ENCODE data around the gene PEAK3.

The PEAK3 gene, protein sequence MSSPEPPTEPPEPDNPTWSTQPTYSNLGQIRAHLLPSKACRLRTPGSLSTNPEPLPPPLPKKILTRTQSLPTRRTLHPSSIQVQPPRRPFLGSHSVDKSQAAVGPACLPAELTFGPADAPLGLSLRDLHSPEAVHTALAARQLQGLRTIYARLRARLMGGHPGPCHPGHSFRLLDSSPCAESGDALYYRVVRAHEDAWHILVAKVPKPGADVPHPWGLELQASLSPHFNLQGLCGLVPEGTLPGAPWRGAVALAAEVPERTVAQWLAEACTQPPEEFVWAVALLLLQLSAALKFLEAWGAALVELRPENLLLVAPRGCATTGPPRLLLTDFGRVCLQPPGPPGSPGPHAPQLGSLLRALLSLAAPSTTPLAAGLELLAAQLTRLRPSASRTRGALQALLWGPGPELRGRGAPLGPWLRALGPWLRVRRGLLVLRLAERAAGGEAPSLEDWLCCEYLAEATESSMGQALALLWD

DNA sequence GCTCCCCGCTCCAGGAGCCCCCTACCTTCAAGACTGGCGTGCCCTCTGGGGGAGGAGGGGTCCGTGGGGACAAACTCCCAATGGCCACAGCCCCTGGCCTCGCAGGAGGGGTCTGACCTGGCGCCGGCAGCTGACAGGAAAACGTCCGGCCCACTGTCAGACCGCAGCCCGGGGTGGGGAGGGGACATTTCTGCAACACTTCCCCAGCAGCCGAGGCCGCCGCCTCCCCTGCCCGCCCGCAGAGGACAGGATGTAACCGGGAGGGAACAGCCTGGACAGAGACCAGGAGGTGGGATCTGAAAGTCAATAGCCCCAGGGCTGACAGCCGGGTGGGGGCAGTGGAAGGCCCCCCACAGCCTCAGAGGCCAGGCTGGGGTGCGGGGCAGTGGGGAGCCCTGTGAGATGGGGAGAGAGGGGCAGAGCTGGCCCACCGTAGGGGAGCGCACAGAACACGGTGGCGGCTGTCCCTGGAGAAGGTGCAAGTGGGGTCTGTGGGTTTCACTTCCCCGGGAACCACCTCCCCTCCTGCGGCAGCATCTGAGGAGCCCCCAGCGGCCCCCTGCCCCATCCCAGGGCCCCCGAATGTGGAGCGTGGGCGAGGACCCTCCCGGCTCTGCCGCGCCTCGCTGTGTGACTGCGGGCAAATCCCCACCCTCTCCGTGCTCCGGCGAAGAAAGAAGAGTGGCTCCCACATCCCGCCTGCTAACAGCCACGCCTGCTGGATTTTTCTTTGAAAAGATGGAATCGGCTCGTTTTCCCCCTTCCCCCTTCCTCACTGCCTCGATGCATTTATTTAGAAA is at the start of gene PEAK3:
Gene PEAK3 (minus strand): TSS at position 114 of the 800 bp plus-strand sequence. CDS start 1,244 bp downstream, outside the sequence.
- no peak for DNase-seq (ENCODE audit: low spot score)

DNA sequence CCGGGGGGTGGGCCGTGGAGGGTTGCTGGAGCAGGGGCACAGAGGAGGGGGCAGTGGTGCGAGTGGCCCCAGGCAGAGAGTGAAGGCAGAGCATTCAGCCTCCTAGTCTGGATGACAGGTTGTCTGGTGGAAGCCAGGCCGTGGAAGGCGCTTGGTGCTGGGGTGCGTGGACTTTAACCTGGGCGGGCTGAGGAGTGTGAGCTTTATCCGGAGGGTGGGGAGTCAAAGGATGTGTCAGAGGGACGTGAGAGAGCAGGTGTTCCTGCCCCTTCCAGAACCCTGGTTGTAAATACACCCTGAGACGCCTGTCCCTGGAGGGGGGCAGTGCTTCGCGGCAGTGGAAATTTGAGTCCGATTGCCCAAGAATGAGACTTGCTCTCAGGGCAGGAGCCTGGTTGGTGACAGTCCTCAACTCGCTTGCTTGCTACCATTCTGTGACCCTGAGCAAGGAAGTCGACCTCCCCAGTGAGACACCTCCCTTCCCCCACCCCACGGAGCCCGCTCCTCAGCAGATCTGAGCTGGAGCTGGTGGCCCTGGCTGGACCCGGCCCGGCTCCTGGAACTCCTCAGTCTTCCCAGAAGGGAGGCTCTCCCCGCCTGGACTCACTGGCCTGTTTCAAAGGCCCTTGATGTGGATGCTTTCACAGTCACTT is 48.8 kb upstream of the PEAK3 start:
- DNase-seq (ENCODE audit: low spot score), result peak; percentile 90

DNA sequence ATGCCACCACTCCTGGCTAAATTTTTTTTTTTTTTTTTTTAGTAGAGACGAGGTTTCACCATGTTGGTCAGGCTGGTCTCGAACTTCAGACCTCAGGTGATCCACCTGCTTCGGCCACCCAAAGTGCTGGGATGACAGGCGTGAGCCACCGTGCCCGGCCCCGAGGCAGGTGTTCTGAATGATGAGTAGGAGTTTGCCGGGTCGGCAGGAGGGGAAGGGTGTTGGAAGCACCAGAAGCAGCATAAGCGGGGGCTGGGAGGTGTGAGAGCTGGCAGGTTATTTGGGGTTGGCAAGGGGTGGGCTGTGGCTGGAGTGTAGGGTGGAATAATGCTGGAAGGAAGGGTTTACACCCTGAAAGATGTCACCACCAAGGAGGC is 48.3 kb upstream of the PEAK3 start:
- no peak for DNase-seq (ENCODE audit: low spot score)

DNA sequence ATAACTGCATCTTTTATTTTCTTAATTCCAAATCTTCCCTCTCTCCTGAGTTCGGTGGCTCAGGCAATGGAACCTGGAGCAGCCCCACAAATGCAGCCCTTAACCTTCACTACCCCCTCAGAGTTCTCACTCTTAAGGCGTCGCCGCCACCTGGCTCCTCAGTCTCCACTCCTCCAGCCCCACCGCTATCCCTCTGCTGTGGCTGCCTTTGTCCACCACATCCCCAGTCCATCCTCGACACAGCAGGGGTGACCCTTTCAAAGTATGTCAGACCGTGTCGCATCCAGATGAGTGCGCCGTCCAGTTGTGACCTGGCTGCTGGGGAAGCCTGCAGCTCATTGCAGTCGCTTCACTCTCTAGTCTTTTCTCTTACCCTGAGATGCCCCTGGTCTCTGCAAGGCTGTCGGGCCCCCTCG is 47.5 kb upstream of the PEAK3 start:
- DNase-seq (ENCODE audit: low spot score), result peak; percentile 44

DNA sequence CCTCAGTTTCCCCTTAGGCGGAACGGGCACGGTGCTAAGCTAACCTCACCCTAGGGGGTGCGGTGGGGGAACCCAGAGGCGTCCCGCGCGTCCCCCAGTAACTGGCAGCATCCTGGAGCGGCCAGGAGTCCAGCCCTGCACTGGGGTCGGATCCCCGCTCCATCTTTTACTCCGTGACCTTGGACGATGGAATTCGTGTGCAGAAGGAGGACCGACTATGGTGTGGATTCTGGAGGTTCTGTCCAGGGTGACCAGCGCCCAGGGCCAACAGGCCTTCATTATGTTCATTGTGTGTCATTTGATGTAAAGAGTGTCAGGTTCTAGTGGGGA is 47.1 kb upstream of the PEAK3 start:
- no peak for DNase-seq (ENCODE audit: low spot score)

DNA sequence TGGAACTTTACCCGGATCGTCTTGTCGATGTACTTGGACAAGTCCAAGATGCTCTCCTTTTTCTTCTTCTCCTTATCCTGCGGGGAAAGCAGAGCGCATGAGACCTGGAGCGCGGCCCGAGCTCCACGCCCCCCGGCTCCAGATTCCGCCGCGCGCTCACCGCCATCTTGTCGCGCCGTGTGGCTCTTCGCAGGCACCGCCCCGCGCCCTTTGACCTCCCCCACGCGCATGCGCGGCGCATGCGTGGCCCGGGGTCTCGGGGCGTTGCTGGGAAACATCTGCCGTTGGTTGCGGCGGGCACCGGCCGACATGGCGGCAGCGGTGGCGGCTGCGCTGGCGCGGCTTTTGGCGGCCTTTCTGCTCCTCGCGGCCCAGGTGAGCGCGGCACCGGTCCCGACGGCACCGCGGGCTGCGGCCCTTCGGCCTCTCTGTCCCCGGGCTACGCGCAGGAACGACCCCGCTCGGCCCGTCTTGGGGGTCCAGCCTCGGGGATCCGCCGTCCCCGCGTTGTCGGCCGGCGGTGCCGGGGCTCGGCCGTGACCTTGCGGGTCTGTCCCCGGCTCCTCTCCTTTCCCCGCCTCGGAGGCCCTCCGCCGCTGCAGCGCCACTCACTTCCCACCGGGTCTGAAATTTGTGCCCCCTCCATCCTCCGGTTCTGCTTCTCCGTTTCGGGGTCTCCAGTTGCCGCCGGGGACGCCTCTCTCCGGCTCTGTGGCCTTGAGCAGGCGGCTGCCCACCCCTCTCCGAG is 46.6 kb upstream of the PEAK3 start, which contains the start of the genes LSM7 and SPPL2B:
Gene LSM7 (minus strand): TSS at position 186 of the 748 bp plus-strand sequence. CDS start 20 bp downstream, at position 166.
Gene SPPL2B (plus strand): TSS at position 284 of the 748 bp plus-strand sequence. CDS start 26 bp downstream, at position 310.
- DNase-seq (ENCODE audit: low spot score), result peak; percentile 99

DNA sequence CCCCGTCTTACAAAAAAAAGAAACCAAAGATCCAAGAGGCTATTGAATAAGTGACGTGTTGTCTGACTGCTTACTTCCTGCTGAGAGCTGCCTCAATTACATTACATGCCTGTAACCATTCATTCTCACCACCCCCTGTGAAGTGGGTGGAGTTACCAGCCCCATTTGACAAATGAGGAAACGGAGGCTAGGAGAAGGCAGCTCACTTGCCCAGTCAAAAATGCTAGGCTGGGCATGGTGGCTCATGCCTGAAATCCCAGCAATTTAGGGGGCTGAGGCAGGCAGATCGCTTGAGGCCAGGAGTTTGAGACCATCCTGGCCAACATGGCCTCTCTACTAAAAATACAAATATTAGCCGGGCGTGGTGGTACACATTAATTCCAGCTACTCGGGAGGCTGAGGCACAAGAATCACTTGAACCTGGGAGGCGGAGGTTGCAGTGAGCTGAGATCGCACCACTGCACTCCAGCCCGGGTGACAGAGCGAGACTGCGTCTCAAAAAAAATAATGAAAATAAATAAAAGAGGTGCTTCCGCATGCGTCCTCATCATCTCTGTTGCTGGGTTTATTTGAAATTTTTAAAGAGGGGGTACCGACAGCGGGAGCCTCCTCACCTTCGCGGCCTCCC is 45.9 kb upstream of the PEAK3 start:
- no peak for DNase-seq (ENCODE audit: low spot score)

DNA sequence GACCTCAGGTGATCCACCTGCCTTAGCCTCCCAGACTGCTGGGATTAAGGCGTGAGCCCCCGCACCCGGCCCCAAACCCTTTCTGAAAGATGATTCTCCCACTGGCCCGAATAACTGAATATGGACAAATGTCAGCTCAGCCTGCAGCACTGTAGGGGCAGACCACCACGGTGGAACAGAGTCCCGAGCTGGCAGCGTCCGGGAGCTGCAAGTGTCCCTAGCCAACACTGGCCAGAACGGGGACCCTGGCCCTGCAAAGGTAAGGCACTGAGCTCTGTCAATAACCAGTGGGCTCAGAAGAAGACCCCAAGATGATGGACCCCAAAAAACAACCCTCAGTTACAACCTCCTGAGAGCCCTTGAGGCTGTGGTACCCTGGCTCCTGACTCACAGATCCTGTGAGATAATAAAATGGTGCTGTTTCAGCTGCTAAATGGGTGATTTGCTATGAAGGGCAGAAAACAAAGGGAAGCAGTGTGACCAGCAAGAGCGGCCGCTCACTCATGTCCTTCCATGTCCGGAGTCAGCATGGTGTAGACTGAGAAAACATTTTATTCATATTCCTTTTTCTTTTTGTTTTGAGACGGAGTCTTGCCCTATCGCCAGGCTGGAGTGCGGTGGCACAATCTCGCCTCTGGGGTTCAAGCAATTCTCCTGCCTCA is 44.9 kb upstream of the PEAK3 start:
- no peak for DNase-seq (ENCODE audit: low spot score)

DNA sequence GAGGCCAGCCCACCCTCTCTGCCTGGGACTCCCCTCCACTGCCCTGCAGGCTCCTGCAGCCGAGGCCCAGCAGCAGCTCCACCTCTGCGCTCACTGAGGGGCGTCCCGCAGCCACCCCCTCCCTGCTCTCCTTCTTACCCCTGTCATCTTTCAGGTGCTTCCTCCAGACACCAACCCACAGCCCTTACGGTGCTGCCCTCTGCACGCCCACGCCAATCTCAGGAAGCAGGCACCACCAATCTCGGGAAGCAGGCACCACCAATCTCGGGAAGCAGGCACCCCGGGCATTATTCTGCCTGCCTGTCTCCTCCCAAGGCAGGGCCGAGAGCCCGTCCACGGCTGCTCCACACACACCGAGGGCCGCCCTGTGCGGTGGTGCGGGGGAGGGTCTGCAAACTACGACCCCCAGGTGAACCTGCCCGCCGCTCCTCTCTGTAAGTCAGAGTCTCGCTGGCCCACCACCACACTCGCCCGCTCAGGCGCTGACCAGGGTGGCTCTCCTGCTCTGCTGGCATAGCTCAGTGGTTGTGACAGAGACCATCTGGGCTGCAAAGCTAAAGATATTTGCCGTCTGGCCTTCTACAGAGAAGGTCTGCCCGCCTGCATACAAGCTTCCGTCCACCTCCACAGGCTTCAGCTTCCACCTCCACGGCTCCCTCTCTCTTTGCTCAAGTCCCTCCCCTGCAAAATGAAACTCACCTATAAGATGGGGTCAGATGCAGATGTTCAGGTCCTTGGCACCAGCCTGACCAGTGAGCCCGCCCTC is 43.5 kb upstream of the PEAK3 start:
- DNase-seq (ENCODE audit: low spot score), result no peak

DNA sequence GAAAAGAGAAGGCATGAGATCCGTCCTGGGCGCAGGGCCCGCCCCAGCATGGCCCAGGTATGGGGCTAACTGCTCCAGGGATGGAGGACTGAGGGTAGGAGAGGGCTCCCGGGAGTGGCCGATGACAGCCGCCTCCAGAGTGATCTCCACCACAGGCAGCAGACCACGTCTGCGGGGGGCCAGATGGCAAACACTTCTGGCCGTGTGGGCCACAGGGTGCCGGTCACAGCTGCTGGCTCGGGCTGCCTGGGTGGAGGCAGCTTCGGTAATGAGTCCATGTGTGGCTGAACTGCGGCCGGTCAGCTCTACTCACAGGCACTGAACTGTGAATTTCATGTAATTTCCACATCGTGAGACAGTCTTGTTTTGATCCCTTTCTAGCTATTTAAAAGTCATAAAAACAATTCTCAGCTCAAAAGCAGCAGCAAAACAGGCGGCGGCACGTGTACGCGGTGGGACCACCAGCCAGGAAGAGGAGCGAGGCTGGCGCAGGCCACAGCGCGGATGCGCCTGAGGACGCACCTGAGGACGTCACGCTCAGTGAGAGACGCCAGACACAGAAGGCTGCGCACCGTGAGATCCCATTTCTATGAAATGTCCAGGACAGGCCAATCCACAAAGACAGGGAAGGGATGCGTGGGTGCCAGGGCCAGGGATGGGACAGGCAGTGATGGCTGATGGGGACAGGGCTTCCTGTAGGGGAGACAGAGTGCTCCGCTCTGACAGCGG is 42.4 kb upstream of the PEAK3 start:
- no peak for DNase-seq (ENCODE audit: low spot score)

DNA sequence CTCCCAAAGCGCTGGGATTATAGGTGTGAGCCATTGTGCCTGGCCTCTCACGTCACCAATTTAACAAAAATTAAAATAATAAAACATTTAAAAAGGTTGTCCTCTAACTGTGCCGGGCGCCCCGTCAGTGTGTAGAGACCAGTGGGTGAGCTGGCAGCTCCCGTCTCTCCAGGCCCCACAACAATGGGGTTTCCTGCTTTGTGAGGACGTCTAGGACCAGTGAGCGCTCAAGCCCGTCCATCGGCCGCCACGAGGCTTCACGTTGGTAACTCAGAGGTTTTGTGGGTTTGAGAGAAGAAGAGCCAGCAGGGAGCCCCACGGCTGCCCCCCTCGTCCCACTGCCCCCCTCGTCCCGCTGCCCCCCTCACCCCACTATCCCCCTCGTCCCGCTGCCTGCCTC is 41.7 kb upstream of the PEAK3 start:
- DNase-seq (ENCODE audit: low spot score), result no peak

DNA sequence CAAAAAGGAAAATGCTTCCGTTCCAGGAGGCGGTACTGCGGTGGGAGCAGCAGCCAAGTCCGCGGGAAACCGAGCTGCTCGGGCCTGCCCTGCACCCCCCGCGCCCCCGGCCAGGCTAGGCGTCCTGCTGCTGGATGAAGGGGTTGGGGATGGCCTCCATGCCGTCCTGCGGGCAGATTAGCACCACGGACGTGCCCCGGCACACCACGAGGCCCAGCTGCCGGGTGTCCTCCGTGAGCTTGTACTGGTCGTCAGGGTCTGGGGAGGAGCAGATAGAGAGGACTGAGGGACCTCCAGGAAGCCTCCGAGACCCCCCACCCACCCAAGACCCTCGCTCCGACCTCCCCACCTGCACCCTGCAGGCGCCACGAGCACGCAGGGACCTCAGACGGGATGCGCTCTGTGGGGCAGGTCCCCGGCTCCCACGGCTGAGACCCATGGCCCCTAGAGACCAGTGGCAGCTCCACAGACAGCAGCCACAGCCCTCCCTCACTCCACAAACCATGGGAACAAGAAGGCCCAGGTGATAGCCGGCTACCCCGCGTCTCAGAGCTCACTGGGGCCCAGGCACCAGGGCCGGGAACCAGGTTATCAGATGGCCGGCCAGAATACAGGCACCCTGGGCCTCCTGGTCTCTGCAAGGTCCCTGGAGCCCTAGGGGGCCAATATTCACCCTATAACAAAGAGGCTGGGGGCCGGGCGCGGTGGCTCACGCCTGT is 39.7 kb upstream of the PEAK3 start:
- no peak for DNase-seq (ENCODE audit: low spot score)

DNA sequence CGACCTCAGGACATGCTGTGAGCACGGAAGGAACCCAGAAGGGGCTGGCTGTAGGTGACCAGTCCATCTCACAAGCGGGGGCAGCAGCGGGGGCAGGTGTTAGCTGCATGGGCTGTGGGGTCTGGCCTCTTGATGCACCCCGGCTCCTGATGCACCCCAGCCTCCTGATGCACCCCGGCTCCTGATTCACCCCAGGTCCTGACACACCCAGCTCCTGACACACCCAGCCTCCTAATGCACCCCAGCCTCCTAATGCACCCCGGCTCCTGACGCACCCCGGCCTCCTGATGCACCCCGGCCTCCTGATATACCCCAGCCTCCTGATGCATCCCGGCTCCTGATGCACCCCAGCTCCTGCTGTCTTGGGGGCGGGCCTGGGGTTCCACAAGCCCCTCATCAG is 39.0 kb upstream of the PEAK3 start:
- no peak for DNase-seq (ENCODE audit: low spot score)

DNA sequence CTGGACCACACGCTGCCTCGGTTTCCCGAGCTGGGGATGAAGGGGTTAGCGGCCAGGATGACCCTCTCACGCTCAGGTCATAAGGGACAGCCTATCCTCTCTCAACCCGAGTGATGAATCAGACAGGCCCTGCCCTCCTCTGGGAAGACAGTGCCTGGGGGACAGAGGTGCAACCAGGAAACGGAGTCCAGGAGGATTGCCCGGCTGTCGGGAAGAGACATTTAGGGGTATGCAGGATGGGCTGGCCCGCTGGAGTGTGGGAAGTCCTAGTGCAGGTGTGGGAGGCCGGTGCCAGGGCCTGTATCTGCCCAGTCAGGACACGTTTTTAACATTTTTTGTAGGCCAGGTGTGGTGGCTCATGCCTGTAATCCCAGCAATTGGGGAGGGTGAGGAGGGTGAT is 38.1 kb upstream of the PEAK3 start:
- no peak for DNase-seq (ENCODE audit: low spot score)

DNA sequence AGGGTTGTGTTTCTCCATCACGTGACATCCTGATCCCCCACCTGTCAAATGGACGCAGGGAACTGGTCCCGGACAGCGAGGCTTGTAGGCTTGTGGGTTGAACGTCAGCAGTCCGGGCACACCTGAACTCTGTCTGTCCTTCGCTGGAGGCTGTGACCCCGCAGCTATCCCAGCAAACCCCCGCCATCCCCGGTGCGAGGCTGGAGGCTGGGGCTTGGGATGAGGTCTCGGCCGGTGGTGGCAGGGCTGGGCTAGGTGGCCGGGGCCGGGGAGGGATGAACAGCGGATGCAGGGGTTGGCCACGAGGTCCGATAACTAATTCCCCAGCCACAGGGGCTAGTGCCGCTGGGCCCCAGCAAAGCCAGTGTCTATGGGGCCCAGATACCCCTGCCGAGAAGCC is 37.6 kb upstream of the PEAK3 start:
- DNase-seq (ENCODE audit: low spot score), result no peak

DNA sequence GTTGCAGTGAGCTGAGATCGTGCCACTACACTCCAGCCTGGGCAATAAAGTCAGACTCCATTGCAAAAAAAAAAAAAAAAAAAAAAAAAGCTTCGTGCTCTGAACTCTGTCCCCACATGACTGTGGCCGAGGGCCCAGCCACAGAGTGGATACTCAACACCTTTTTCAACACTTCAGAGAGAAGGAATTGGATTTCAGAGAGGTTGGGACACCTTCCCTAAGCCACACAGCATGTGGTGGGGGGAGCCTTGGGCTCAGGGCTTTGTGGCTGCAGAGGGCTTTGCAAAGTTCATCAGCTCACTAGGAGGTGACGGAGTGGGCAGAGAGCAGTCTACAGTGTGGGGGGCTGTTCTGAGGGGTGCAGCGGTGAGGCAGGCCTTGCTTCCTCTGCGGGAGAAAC is 36.9 kb upstream of the PEAK3 start:
- no peak for DNase-seq (ENCODE audit: low spot score)

DNA sequence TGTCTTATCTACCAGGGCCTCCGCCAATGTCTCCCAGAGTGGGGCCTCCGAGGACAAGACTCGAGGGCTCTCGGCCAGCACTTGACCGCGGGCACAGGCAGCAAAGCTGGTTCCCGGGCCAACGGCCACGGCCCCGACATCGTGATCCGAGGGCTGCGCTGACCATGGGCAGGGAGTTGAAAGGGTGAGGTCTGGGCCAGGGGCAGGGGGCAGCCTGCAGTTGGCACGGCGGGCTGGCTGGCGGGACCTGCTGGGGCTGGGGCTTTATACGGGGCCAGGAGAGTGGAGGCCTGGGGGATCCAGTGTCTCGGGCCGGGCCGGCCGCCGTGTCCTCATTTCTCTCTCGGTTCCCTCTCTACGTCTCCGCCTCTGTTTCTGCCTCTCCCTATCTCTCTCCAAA is 35.8 kb upstream of the PEAK3 start:
- DNase-seq (ENCODE audit: low spot score), result no peak

DNA sequence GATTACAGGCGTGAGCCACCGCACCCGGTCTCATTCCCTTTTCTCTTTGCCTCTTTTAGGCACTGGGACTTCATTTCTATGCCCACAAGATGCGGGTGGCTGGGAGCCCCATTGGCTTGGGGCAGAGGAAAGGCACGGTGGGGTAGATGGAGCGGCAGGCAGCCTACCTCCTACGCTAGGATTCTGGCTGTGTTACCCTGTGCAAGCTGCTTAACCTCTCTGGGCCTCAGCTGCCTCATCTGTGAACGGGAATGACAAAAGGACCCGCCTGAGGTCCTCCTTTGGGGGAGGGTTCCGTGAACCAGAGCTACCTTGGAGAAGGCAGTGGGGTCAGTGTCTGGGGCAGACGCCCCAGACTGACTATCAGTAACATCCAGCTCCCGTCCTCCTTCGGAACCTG is 35.3 kb upstream of the PEAK3 start:
- no peak for DNase-seq (ENCODE audit: low spot score)
